GM18505 (cell line): ENCODE results near the gene DHX16.

Experiments used
- ATAC-seq: cut with Tn5 transposase; IDR thresholded peaks from one replicate; pipeline ENCODE4 v1.9.1; 2021; ENCODE audit not compliant: unreplicated experiment
- POLR2A ChIP-seq: IDR thresholded peaks from 4 replicates; pipeline ENCODE4 v1.6.1; 2011; ENCODE audit warnings: borderline replicate concordance; ENCODE audit not compliant: insufficient read depth, insufficient read length; ENCODE audit errors: extremely low read depth

DHX16 gene

GRCh38 chr6:30646450-30647241 is 26.2 kb downstream of the DHX16 start, which contains the start of gene C6orf136:
Gene C6orf136, plus strand, starts transcription at chr6:30647133. Its CDS starts 99 bp downstream, at chr6:30647232.
- TF ChIP-seq POLR2A = no peak
- ATAC-seq = peak; percentile 63

GRCh38 chr6:30645989-30646388 is 26.8 kb downstream of the DHX16 start:
- no peak for ATAC-seq
- TF ChIP-seq POLR2A = no peak

GRCh38 chr6:30644769-30645168 is 28.0 kb downstream of the DHX16 start:
- no peak for TF ChIP-seq POLR2A
- no peak for ATAC-seq

GRCh38 chr6:30643656-30644055 is 29.1 kb downstream of the DHX16 start:
- no peak for ATAC-seq

GRCh38 chr6:30641048-30641447 is 31.8 kb downstream of the DHX16 start:
- no peak for TF ChIP-seq POLR2A
- no peak for ATAC-seq

More at GRCh38 chr6:30643656-30644055, 29.1 kb downstream of the DHX16 start:
- no peak for TF ChIP-seq POLR2A

DNA sequence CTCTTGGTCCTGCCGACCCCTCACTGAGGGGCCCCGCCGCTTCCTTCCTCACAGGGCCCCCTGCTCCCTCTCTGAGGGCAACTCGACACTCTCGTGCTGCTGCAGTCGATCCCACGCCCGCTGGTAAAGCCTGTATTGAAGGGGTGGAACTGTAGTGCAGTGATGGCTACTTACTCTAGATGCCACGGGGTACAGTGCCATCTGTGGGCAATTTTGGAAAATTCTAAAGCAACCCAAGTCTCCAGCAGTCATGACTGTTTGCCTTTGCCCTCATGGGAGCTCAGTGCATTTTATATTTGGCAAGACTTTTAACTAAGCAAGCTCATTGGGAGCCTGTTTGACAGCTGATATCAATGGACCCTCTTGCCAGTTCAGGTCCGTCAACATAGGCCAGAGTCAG is 32.3 kb downstream of the DHX16 start:
- ATAC-seq = no peak
- no peak for TF ChIP-seq POLR2A

DNA sequence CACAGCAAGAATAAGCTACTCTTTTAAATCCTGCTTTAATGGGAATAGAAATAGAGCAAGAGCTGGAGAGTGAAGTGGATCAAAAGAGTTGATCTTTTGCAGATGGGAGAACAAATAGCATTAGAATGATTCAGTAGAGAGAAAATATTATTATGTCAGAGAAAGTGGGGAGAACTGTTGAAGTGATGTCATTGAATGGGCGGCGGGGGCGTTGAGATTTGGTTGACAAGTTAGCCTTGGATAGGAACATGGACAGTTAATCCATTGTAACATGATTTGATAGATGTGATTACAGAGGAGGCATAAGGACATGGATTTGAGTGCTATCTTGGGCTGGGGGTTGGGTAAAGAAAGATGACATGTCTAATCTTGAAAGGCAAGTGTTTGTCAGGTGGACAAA is 37.0 kb downstream of the DHX16 start:
- TF ChIP-seq POLR2A = no peak
- ATAC-seq = no peak

- peak; percentile 81 for TF ChIP-seq POLR2A
- ATAC-seq = peak; percentile 71
These were observed 46.1 kb downstream of the DHX16 start, which contains the start of gene ATAT1 for GRCh38 chr6:30626484-30627366. Gene ATAT1, plus strand, starts transcription at chr6:30626874.

GRCh38 chr6:30625511-30625910 is 47.3 kb downstream of the DHX16 start:
- ATAC-seq = no peak
- no peak for TF ChIP-seq POLR2A

DNA sequence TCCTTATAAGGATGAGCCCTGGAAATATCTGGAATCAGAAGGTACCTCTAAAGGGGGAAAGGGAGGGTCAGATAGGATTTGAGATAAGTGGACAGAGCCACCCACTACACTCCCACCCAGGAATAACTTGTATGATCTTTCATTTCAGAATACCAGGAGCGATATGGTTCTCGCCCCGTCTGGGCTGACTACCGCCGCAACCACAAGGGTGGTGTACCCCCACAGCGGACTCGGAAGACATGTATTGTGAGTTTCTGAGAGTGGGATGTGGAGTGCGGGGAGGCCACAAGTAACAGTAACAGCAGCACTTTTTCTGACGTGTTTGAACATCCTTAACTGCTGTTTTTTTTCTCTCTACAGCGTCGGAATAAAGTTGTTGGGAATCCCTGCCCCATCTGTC is 53.2 kb downstream of the DHX16 start:
- no peak for ATAC-seq
- TF ChIP-seq POLR2A = no peak

DNA sequence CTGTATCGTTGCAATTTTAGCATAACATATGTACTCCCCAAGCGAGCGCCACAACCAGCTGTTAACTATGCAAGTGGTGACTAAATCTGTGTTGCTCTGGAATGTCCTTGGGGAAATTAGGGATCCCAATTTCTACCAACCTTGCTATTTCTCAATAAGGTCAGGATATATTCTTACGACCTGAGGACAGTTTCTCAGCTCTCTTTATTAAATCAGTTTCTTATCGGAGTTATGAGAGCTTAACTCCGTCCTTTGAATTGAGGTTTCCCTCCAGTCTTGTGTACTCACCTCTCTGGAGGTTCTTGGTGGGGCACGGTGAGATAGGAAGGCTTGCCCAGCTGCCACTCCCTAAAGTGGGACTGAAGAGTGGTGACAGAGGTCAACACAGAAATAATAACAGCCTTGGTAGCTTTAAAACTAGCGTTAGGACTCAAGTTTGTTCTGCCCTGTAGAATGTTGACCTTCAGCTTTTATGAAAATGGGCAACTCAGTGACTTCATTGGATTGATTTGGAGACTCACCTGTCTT is 54.5 kb downstream of the DHX16 start:
- TF ChIP-seq POLR2A = no peak
- no peak for ATAC-seq

GRCh38 chr6:30617565-30618269 is 55.1 kb downstream of the DHX16 start, which contains the start of gene MRPS18B:
Gene MRPS18B, plus strand, starts transcription at chr6:30617840. Its CDS starts 26 bp downstream, at chr6:30617866.
- peak; percentile 64 for ATAC-seq
- peak; percentile 91 for TF ChIP-seq POLR2A
